Cardiac septum (tissue), 1 donor: ENCODE results near the gene ABAT. TPM values are rescaled to one million over a fixed set of nuclear protein-coding genes. Genes with fewer than 3 reads are reported as not detected.

Source experiments
- DNase-seq: peaks from one replicate; pipeline ENCODE4 v3.0.0-alpha.2; 2020; ENCODE audit warnings: low spot score
- intact Hi-C: fragments of 100-400 bp; cut with DNase I; formaldehyde crosslinking; loops from one replicate; pipeline ENCODE4 v1.14.0; 2022
- total RNA-seq: library from RNA; stranded (reverse); fragmentation: NEBNext Ultra II Directional; extraction: Animal tissue kit (Norgen Biotek cat#: 25700); gene quantifications from one replicate; pipeline ENCODE4 v1.2.1, GENCODE V29; 2021
- donor health status: DM: no; HTN: no; CAD: no.

The ABAT gene
- total RNA-seq, 1 donor from 2014 or later, result 25.8 TPM

DNA sequence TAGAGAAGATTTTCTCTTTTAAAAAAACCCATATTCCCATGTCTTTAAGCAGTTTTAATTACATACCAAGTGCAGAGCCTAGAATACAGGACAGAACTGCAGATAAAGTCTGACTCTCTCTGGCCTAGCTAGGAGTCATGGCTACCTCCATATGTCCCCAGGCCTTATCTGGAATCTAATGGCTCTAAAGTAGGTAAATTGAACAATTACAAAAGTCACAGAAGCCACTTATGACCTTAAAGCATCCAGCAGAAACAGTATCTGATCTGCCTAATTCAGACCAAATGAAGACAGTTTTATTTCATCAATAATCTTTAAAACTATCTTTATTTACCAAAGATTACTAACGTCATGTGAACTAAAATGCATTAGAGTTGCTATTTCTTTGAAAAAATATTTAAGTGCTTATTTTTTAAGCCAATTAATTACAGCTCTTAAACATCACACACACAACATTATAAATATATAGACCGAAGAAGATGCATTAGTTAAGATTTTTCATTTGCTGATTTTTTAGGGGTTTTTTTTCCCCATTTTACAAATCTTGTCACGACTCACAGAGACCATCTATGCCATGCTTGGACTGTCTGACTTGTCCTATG lies 152.0 kb downstream of the ABAT start:
- DNase-seq, result no peak
- intact Hi-C loops, result no loop called here

DNA sequence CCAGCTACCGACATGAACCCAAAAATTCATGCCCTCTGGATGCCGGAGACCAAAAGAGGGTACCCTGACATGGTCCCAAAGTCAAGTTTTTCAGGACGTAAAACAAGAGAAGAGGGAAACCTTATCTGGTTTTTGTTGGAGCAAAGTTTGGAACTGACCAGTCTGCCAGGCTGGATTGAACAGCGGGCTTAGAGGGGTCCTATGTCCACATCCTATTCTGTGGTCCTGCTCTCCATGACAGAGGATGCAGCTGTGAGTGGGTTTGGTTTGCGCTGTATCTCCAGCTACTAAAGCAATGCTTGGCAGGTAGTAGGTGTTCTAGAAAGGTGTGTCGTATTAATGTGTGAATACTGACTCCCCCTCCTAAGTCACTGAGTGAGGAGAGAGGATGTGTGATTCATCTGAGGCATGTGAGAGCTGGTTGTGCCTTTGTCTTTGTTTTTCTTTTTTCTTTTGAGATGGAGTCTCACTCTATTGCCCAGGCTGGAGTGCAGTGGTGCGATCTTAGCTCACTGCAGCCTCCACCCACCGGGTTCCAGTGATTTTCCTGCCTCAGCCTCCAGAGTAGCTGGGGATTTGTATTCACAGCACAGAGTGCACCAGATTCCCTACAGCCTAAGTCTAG lies 154.2 kb downstream of the ABAT start:
- intact Hi-C loops, result no loop called here
- no peak for DNase-seq

GRCh38 chr16:8831450-8831849 lies 157.0 kb downstream of the ABAT start:
- no peak for DNase-seq
- intact Hi-C loops, result no loop called here

GRCh38 chr16:8831871-8832716 lies 157.7 kb downstream of the ABAT start:
- intact Hi-C loops, result no loop called here
- DNase-seq, result no peak

GRCh38 chr16:8832717-8833105 lies 158.3 kb downstream of the ABAT start:
- DNase-seq, result no peak
- intact Hi-C loops, result no loop called here

Other genes with a start within 250 kb of the ABAT start
- not detected for gene TMEM114, start 84.1 kb upstream of the ABAT start, total RNA-seq
- gene METTL22, start 52.9 kb upstream of the ABAT start, total RNA-seq, result 31.9 TPM
- 10.4 TPM for gene TMEM186, start 123.0 kb downstream of the ABAT start, total RNA-seq
- 22.5 TPM for gene PMM2, start 123.2 kb downstream of the ABAT start, total RNA-seq
- gene CARHSP1, start 194.4 kb downstream of the ABAT start, total RNA-seq, result 21.6 TPM
- gene LITAFD, start 207.7 kb downstream of the ABAT start, total RNA-seq, result not detected